Hepatic stellate cell (primary cell): ENCODE data around the gene GLYR1.
A peak's percentile ranks its signal among the peaks of the same experiment; 100 is the strongest.

Experiments
- DNase-seq: peaks from one replicate; pipeline ENCODE4 v3.0.0; 2011; ENCODE audit warnings: low spot score

Gene GLYR1

DNA sequence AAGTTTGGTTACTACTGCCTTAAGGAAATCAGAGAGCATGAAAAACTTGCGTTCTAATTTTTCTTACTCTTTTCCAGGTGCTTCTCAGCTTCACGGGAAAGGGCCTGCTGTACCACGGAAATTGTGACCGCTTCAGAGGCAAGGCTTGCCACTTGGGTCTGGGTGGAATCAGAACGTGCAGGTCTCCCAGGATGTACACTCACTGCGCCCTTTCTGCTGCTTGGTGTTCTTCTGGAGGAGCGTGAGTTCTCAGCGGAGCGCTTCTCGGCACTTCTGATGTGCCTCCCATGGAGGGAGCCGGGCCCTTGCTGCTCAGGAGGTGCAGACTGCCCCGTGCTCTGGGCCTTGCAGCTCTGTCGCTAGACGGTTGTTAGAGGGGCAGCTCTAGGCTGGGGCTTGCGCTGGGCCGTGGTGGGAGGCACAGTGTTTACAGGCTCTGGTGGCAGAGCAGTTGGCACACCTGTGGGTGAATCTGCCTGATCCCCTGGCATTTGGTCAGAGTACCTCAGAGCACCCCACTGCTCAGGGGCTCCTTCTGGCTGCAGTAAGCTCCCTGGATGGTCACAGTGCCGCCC lies 33.0 kb upstream of the GLYR1 start:
- DNase-seq, result no peak

GRCh38 chr16:4879049-4879448 lies 32.0 kb upstream of the GLYR1 start:
- DNase-seq, result no peak

DNA sequence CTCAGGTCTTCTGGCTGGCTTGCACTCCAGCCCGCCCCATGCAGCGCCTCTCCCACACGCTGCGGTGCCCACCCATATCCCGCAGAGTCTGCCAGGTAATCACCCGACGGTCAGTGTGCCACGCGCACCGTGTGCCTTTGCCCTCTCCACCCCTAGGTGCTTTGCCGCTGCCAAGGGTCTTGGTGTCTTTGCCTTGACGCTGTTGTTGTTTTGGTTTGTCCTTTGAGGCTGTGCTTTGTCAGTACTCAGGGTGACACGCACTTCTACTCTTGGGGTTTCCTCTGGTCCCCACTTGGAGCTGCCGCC lies 30.2 kb upstream of the GLYR1 start:
- DNase-seq, result no peak

GRCh38 chr16:4876646-4877379 lies 29.7 kb upstream of the GLYR1 start:
- DNase-seq, result no peak

GRCh38 chr16:4874666-4875065 lies 27.6 kb upstream of the GLYR1 start:
- no peak for DNase-seq

GRCh38 chr16:4873091-4873490 lies 26.0 kb upstream of the GLYR1 start:
- no peak for DNase-seq

DNA sequence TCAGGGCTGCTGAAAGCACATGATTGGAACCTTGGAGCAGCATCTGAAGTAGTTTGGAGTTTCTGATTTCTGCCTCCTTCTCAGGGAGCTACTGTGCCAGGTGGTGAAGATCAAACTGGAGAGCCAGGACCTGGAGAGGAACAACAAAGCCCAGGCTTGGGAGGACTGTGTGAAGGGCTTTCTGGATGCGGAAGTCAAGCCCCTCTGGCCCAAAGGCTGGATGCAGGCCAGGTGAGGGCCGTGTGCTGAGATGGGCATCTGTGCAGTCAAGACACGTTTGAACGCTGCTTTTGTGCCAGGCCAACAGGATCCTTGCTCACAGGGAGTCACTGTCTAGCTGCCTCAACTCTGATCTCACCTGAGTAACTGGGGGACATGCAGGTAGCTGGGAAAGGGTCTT lies 24.0 kb upstream of the GLYR1 start:
- no peak for DNase-seq

- no peak for DNase-seq
Measured at GRCh38 chr16:4870138-4870671, 23.1 kb upstream of the GLYR1 start.

DNA sequence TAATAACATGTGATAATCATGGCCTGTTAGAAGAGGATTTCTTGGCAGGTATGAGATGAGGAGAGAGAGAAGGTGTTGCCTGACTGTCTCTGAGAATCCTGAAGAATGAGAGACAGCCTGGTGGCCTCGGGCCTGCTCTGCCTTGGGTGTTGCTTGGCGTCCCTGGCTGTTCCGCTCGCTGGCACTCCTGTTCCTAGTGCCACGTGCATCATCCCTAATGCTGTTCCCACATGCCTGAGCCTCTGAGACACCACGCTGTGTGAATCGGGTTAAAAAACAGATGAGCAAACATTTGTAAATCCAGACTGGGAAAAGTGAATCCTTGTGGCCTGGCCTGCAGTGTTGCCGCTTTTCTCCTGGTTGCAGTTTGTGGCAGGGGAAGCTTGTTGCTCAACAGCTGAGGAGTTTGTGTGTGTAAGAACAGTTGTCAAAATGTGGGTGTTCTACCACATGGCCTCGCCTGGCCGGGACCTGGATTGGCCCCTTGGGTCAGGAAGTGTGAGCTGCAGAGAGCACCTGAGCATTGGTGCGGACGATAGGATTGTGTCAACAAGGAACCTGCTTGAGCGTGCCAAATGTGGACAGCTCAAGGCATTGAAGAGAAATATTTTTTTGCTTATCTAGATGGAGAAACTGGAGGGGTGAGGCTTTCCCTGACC lies 22.2 kb upstream of the GLYR1 start:
- DNase-seq, result no peak

DNA sequence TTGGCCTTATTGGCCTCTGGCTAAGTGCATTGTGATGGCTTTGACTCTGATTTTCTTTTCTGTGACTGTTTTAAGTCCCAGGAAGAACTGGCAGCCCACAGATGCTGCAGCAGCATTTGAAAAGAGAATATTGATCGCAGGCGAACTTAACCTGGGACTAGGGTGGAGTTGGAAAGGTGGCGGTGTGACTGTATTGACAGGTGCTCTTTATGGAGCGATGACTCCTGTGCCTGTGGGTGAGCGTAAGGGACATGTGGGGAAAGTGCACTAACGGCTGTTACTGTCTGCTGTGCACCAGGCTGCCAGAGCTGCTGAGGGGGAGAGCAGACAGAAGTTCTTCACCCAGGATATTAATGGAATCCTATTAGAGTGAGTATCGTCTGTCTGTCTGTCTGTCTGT lies 21.4 kb upstream of the GLYR1 start:
- no peak for DNase-seq

DNA sequence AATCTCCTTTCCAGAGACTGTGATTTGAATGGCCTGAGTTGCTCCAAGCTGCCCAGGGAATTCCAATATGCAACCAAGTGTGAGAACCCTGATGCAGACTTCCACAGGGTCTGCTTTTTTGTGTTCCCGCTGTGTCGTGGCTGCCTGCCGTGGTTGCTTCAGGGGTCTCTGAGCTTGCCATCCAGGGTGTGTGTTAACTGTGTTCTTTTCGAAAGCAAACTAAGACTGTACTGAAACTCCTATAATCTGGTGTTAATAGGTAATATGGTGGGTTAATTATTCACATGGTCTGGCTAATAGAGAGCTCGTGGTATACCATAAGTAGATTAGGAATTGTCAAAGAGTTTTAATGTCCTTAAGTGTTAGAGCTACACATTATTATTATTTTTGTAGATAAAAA lies 20.9 kb upstream of the GLYR1 start:
- DNase-seq, result no peak

DNA sequence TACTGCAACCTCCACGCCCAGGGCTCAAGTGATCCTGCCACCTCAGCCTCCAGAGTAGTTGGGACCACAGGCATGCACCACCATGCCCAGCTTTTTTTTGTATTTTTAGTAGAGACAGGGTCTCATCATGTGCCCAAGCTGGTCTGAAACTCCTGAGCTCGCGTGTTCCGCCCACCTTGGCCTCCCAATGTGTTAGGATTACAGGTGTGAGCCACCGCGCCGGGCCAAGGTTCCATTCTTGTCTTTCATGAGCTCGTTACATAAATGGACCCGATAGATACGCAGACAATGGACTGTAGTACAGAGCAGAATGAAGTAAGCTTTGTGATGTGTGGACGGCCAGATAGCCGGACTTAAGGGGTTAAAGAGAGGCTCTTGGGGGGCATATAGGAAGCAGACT lies 19.5 kb upstream of the GLYR1 start:
- DNase-seq, result no peak

DNA sequence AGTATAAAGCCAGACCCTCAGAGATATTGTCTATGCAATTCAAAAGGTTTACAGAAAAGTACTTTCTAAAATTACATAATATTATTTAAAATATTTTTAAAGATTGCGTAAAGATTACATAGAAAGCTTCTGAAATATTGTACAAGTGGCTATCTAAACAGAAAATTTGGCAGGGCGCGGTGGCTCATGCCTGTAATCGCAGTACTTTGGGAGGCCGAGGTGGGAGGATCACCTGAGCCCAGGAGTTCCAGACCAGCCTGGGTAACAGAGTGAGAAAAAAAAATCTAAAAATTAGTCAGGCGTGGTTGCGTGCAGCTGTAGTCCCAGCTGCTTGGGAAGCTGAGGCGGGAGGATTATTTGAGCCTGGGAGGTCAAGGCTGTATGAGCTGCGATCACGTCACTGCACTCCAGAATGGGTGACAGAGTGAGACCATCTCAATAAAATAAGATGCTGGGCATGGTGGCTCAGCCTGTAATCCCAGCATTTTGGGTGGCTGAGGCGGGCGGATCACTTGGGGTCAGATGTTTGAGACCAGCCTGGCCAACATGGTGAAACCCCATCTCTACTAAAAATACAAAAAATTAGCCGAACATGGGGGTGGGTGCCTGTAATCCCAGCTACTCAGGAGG lies 18.3 kb upstream of the GLYR1 start:
- no peak for DNase-seq

- DNase-seq, result no peak
Measured at GRCh38 chr16:4864728-4865127, 17.6 kb upstream of the GLYR1 start.

DNA sequence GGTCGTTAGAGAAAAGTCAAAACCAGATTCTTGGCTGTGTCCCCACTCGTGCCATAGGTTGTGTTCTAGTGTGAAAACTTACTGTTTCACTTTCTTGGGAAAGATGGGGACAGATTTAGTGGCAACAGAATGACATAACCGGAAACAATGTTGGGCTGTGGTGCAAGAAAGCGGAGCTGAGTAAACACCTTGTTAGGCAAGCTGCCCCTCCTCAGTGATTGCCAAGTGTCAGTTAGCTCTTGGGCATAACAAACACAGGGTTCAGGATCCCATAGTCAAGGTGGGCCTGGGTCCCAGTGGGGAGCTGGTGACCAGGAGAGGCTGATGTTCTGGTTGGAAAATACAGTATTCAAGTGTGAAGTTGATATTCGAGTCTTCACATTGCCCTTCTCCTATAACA lies 15.6 kb upstream of the GLYR1 start:
- no peak for DNase-seq

DNA sequence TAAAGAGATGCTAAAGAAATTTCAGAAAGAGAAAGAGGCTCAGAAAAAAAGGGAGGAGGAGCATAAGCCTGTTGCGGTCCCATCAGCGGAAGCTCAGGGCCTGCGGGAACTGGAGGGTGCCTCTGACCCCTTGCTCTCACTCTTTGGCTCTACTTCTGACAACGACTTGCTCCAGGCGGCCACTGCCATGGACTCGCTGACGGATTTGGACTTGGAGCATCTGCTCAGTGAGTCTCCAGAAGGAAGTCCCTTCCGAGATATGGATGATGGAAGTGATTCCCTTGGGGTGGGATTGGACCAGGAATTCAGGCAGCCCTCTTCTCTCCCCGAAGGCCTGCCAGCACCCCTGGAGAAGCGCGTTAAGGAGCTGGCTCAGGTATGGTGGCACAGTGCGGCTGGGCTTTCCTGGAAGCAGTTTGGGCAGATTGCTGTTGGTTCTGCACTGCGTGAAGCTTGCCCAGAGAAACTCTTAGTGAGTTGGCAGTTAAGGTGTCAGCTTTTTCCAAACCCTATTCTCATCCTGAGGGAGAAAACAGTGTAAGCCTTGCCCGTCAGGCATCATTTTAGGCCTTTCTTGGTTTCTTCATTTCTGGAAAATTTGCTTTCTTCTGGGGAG lies 13.7 kb upstream of the GLYR1 start:
- no peak for DNase-seq

GRCh38 chr16:4859900-4860255 lies 12.8 kb upstream of the GLYR1 start:
- DNase-seq, result no peak

- DNase-seq, result no peak
Measured at GRCh38 chr16:4859190-4859899, 12.3 kb upstream of the GLYR1 start.

- no peak for DNase-seq
Measured at GRCh38 chr16:4855804-4856203, 8.7 kb upstream of the GLYR1 start.

DNA sequence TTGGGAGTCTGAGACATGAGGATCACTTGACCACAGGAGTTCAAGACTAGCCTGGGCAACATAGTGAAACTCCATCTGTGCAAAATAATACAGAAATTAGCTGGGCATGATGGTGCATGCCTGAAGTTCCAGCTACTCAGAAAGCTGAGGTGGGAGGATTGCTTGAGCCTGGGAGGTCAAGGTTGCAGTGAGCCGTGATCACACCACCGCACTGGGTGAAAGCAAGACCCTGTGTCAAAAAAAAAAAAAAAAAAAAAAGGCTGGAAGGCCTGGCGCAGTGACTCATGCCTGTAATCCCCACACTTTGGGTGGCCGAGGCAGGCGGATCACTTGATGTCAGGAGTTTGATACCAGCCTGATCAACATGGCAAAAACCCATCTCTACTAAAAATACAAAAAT lies 8.3 kb upstream of the GLYR1 start:
- no peak for DNase-seq

DNA sequence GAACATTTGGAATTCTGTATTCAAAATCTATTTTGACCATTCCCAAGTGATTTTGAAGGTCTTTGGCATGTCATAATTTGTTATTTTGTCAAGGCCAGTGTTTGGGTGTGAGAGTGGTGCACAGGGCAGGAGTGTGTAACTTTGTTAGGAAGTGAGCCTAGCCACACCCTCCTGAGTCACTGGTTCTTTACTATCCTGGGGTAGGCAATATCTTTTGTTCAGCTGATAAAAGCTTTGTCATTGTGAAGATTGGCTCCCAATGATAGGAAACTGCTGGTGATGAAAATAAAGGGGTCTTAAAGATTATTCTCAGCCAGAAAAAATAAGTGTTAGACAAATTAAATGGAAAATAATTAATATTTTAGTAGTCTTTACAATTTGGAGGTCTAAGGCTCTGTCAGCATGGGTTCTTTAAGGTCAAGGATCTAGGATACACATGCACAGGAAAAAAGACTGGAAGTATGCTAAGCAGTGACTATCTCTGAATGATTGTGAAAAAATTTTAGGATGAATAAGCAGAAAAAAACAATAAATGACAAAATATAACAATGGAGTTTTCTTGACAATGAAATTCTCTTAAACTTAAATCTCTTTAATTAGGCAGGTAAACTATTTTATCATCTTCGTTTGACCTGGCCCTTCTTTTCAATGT lies 5.3 kb upstream of the GLYR1 start:
- peak; percentile 53 for DNase-seq

DNA sequence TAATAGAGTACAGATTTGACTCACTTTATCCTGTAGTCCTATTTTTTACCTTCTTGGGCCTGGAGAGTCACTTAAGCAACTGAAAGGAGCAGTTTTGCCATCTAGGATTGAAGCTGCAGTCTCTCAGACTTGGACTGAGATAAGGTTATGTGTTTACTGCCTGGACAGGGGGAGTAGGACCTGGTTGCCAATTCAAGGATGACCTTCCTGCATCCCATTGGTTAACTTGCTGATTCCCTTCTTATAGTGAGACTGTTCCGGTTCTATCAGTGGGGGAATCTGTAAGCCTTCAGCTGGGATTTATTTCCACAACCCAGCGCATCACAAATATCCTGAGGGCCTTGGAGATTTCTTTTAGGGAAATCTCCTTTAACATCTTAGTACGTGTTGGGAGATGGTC lies 3.1 kb upstream of the GLYR1 start:
- DNase-seq, result peak; percentile 12
